SK-N-SH (cell line): Measurements from ENCODE around the gene SPTLC2.
"Not testable (repeated sequence)": the region's sequence is repeated elsewhere in the genome, so short reads cannot be mapped to it uniquely, and the experiment has no call there.

ENCODE experiments used
- CHD2 ChIP-seq: fragments of 150-350 bp; IDR thresholded peaks from 2 replicates; pipeline ENCODE4 v1.6.1; 2018; ENCODE audit warnings: low read length; ENCODE audit not compliant: partially characterized antibody
- EP300 ChIP-seq, 2 experiments: IDR thresholded peaks; 2 replicates each; pipeline versions ENCODE4 v1.4.0 to v1.6.1; 2012; ENCODE audit warnings: borderline replicate concordance in 1 of 2, low read depth in 1 of 2, low read length in 1 of 2
- FOXJ3 ChIP-seq: sonication (generic); formaldehyde crosslinking; IDR thresholded peaks from 2 replicates; pipeline ENCODE4 v1.5.1; 2020; ENCODE audit warnings: mild to moderate bottlenecking, missing genetic modification reagents
- TCF12 ChIP-seq: IDR thresholded peaks from 2 replicates; pipeline ENCODE4 v1.4.0; 2012
- TEAD4 ChIP-seq: IDR thresholded peaks from 2 replicates; pipeline ENCODE4 v1.4.0; 2012; ENCODE audit warnings: mild to moderate bottlenecking, borderline replicate concordance; ENCODE audit not compliant: insufficient read depth
- YY1 ChIP-seq: IDR thresholded peaks from 2 replicates; pipeline ENCODE4 v1.4.0; 2012; ENCODE audit warnings: low read depth, mild to moderate bottlenecking
- TF ChIP-seq, protein P1 (sequence below): fragments of 200-600 bp; sonication (generic); IDR thresholded peaks from 2 replicates; pipeline ENCODE4 v1.6.1; 2017; ENCODE audit warnings: antibody characterized with exemption, mild to moderate bottlenecking, moderate library complexity

DNA sequence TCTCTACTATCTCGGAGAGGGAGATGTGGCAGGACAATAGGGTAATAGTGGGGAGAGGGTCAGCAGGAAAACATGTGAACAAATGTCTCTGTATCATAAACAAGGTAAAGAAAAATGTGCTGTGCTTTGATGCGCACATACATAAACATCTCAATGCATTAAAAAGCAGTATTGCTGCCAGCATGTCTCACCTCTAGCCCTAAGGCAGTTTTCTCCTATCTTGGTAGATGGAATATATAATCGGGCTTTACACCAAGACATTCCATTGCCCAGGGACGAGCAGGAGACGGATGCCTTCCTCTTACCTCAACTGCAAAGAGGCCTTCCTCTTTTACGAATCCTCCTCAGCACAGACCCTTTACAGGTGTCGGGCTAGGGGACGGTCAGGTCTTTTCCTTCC lies 19.0 kb upstream of the SPTLC2 start:
- TF ChIP-seq, protein P1, sequence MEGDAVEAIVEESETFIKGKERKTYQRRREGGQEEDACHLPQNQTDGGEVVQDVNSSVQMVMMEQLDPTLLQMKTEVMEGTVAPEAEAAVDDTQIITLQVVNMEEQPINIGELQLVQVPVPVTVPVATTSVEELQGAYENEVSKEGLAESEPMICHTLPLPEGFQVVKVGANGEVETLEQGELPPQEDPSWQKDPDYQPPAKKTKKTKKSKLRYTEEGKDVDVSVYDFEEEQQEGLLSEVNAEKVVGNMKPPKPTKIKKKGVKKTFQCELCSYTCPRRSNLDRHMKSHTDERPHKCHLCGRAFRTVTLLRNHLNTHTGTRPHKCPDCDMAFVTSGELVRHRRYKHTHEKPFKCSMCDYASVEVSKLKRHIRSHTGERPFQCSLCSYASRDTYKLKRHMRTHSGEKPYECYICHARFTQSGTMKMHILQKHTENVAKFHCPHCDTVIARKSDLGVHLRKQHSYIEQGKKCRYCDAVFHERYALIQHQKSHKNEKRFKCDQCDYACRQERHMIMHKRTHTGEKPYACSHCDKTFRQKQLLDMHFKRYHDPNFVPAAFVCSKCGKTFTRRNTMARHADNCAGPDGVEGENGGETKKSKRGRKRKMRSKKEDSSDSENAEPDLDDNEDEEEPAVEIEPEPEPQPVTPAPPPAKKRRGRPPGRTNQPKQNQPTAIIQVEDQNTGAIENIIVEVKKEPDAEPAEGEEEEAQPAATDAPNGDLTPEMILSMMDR, result not testable (repeated sequence)
- TF ChIP-seq EP300 (IDR thresholded peaks at IDR 0.05; ENCODE audit: borderline replicate concordance in 1 of 2, low read depth in 1 of 2, low read length in 1 of 2); TCF12; YY1; CHD2; FOXJ3 (CRISPR knock-in tag); TEAD4: not testable (repeated sequence)
